Neutrophil (primary cell): ENCODE data around the gene CCDC78.

ENCODE experiments used
- H3K27ac ChIP-seq: fragments of 200-600 bp; sonication (generic); 2 replicates; pipeline ENCODE4 v1.5.1; 2016; ENCODE audit warnings: mild to moderate bottlenecking, moderate library complexity
- H3K27me3 ChIP-seq: fragments of 200-600 bp; sonication (generic); 2 replicates; pipeline ENCODE4 v1.6.0; 2016; ENCODE audit warnings: mild to moderate bottlenecking
- H3K36me3 ChIP-seq: fragments of 200-600 bp; sonication (generic); 2 replicates; pipeline ENCODE4 v1.5.1; 2017
- H3K4me1 ChIP-seq, 2 experiments: fragments of 200-600 bp in 1 of 2; sonication (generic) in 1 of 2; 1 replicate in 1 of 2; 2 replicates in 1 of 2; pipeline versions ENCODE4 v1.5.1 to v1.6.1; 2013 to 2016; ENCODE audit warnings: low read depth in 1 of 2, low read length in 1 of 2, mild to moderate bottlenecking in 1 of 2, moderate library complexity in 1 of 2; ENCODE audit not compliant: control insufficient read depth in 1 of 2, insufficient read depth in 1 of 2
- H3K4me3 ChIP-seq, 2 experiments: fragments of 200-600 bp in 1 of 2; sonication (generic) in 1 of 2; 1 replicate in 1 of 2; 2 replicates in 1 of 2; pipeline ENCODE4 v1.5.1; 2013 to 2016; ENCODE audit warnings: low read depth in 1 of 2, low read length in 1 of 2, mild to moderate bottlenecking in 1 of 2, moderate library complexity in 1 of 2
- H3K9me3 ChIP-seq: fragments of 200-600 bp; sonication (generic); 2 replicates; pipeline ENCODE4 v1.5.1; 2016
- TF ChIP-seq, protein P1 (sequence below): fragments of 200-600 bp; sonication (generic); IDR thresholded peaks from 2 replicates; pipeline ENCODE4 v1.5.1; 2016; ENCODE audit warnings: antibody characterized with exemption

The CCDC78 gene

DNA sequence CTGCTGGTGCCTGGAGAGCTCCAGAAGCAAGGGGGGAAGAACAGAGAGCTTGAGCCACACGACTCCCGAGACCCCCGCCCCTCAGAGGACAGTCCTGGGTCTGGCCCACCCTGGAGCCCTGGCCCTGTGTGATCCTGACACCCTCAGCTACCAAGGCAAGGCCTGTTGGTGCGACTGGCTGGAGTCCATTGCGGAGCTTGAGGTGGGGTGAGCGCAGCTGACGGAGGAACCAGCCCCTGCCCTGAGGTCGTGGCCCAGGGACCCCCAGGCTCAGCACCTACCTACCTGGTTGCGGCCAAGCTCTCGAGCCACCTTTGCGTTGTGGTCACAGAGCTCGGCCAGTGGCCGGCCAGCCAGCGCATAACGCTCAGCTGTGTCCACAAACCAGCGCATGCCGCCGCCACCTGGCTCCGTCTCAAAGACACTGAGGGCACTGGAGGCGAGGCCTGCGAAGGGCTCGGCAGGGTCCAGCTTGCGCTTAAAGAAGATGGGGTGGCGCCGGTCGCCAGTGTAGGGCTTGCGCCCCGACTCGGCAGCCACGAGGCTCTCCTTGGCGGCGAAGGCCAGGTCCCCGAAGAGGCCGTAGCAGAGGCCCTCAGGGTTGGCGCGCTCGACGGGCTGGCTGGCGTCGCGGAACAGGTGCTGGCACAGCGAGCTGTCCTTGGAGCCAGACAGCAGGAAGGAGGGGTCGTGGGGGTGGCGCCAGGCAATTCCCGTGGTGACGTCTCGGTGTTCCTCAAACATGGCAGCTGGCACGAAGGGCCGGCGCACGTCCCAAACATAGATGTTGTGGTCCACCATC lies 39.6 kb downstream of the CCDC78 start:
- H3K27me3 ChIP-seq, result peaks cover 11% of the 10 kb centered on the region
- TF ChIP-seq, protein P1, sequence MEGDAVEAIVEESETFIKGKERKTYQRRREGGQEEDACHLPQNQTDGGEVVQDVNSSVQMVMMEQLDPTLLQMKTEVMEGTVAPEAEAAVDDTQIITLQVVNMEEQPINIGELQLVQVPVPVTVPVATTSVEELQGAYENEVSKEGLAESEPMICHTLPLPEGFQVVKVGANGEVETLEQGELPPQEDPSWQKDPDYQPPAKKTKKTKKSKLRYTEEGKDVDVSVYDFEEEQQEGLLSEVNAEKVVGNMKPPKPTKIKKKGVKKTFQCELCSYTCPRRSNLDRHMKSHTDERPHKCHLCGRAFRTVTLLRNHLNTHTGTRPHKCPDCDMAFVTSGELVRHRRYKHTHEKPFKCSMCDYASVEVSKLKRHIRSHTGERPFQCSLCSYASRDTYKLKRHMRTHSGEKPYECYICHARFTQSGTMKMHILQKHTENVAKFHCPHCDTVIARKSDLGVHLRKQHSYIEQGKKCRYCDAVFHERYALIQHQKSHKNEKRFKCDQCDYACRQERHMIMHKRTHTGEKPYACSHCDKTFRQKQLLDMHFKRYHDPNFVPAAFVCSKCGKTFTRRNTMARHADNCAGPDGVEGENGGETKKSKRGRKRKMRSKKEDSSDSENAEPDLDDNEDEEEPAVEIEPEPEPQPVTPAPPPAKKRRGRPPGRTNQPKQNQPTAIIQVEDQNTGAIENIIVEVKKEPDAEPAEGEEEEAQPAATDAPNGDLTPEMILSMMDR, result no peak
- peaks cover 30 to 43% of the 10 kb centered on the region in 2 experiments for H3K4me1 ChIP-seq
- peaks cover 19% of the 10 kb centered on the region for H3K36me3 ChIP-seq
- H3K9me3 ChIP-seq, result no peaks in the 10 kb centered on the region
- H3K27ac ChIP-seq, result no peak overlapping the region
- H3K4me3 ChIP-seq, result no peak overlapping the region

DNA sequence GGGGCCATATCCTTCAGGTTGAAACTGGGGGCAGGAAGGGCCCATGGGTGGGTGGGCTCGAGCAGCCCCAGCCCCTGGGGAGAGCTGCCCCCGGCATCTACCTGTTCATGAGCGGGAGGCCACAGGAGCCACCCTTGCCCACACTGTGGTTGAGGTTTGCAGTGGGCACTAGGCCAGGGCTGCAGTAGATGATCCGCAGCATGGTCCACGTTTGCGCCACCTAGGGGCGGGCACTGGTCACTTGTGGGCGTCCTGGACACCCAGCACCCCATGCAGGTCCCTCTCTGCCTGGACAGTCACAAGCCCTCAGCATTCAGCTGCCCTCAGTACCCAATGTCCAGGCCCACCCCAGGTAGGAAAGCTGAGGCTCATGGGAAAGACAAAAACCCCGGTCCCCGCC lies 40.3 kb downstream of the CCDC78 start:
- peaks cover 4% of the 10 kb centered on the region for H3K27me3 ChIP-seq
- no peak overlapping the region for H3K4me3 ChIP-seq
- TF ChIP-seq, protein P1, result no peak
- H3K4me1 ChIP-seq, result peaks cover 37 to 50% of the 10 kb centered on the region in 2 experiments
- H3K36me3 ChIP-seq, result peaks cover 20% of the 10 kb centered on the region
- H3K27ac ChIP-seq, result no peak overlapping the region
- H3K9me3 ChIP-seq, result no peaks in the 10 kb centered on the region

DNA sequence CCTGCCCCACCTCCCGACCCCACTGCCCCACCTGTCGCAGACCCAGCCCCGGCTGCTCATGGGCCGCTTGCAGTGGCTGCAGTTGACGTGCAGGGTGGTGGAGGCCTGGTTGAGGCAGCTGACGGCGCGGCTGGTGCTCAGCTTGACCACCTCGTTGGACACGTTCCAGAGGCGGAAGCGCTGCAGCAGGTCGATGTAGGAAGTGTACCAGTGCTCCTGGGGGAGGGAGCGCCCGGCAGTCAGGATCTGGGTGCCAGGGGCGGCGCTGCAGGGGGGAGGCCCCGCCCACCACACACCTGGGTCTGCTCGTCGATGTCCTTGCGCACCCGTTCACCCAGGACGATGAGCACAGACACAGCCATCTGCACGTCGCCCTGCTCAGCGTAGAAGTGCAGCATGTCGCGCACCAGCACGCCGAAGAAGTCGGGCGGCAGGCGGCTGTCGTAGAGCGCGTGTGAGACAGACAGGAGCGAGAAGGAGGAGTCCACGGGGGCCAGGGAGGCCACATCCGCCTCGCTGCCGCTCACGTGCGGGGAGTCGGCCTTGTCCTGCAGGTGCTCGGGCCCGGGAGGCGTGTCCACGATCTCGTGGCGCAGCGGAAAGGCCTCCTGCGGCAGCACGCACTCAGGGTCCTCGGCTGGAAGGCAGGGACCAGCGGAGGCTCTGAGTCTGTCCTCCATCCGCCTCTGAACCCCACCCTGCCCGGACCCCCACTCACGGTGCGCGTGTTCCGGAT lies 41.1 kb downstream of the CCDC78 start:
- no peaks in the 10 kb centered on the region for H3K9me3 ChIP-seq
- peaks cover 20% of the 10 kb centered on the region for H3K36me3 ChIP-seq
- TF ChIP-seq, protein P1, result no peak

DNA sequence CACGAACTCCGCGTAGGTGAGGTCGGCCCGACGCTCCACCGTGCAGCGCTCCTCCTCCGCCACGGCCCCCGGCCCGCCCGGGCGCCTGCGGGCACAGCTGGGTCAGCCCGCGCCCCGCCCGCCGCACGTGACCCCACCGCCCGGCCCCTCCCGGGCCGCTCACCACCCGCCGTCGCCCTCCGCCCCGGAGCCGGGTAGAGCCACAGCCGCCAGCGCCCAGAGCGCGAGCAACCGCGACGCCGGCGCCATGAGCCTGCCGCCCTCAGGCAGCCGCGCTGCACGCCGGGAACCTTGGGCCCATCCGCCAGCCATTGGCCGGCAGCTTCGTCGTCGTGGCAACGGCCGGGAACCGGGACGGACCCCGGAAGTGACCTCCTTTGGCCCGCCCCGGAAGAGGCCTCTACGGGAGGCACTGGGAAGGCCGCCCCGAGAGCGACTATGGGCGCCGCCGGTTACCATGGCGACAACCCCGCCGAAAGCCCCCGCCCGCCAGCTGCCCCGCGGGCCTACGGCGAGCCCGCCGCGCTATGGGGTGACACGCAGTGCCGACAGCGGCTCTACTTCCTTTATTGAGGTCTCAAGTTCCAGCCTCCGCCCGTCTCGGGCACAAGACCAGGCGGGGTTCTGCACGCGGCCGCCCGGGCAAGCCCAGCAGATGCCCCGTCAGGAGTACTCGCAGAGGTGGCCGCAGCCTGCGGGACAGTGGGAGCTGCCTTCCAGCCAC lies 42.0 kb downstream of the CCDC78 start, which contains the start of gene JMJD8:
TSS of gene JMJD8 (minus strand) at position 264 of the 724 bp plus-strand sequence. CDS start at position 249, 15 bp downstream.
- H3K4me3 ChIP-seq, result peak within 1 kb of the TSS; percentile 81 to 82
- peaks cover 35 to 50% of the 10 kb centered on the region in 2 experiments for H3K4me1 ChIP-seq
- peaks cover 20% of the 10 kb centered on the region for H3K36me3 ChIP-seq
- TF ChIP-seq, protein P1, result no peak
- H3K9me3 ChIP-seq, result no peaks in the 10 kb centered on the region
- no peaks in the 10 kb centered on the region for H3K27me3 ChIP-seq
- peak within 1 kb of the TSS; percentile 88 for H3K27ac ChIP-seq

More for the DNA sequence above, 41.1 kb downstream of the CCDC78 start:
- H3K27ac ChIP-seq, result peak overlapping the region; percentile 88
- H3K27me3 ChIP-seq, result no peaks in the 10 kb centered on the region
- H3K4me1 ChIP-seq, result peaks cover 43 to 49% of the 10 kb centered on the region in 2 experiments
- H3K4me3 ChIP-seq, result peak overlapping the region in 1 of 2 experiments; percentile 82

DNA sequence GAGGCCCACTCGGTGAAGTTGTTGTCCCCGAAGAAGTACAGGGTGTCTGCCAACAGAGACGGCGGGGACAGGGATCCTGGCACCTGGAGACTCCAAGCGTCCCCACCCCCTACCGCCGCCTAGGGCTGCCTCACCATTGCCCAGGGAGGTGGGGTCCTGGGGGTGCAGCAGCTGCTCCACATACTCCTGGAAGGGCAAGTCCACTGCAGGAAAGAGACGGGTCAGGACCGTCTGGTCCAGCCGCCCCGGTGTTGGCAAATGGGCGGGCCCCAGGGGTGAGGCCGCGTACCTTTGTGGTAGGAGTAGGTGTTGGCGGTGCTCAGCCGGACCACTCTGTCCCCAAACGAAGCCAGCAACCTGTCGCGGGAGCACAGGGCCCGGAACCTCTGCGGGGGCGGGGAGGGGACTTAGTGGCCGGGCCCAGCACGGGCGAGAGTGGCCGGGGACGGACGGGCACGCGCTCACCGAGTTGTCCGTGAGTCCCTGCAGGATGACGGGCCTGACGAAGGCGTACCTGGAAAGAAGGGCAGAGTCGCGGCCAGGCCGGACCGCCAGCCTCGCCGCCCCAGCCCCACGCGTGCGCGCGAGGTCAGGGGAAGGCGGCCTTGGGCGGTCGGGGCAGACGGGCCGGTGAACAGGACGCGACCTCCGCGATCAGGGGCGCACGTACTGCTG lies 42.7 kb downstream of the CCDC78 start:
- Histone ChIP-seq H3K9me3 (no peaks in the 10 kb centered on the region), H3K36me3 (peaks cover 20% of the 10 kb centered on the region), H3K4me1 (peaks cover 33 to 53% of the 10 kb centered on the region in 2 experiments), H3K27ac (peak overlapping the region; percentile 88), H3K27me3 (no peaks in the 10 kb centered on the region), H3K4me3 (peak overlapping the region; percentile 81 to 82)
- TF ChIP-seq, protein P1, result no peak
